SK-N-SH treated with all-trans-retinoic acid at 6 μM for 48 hours (cell line): ENCODE results near the gene ARHGAP21.

Source experiments
- ATAC-seq: fragments of 200-7000 bp; cut with Tn5 transposase; 3 replicates; pipeline ENCODE4 v1.9.1; 2020; ENCODE audit warnings: mild to moderate bottlenecking, moderate library complexity
- ARNTL ChIP-seq: fragments of 450-650 bp; formaldehyde crosslinking; IDR thresholded peaks from 2 replicates; pipeline ENCODE4 v1.5.0; 2020; ENCODE audit warnings: low read depth, mild to moderate bottlenecking, moderate library complexity, borderline replicate concordance
- BACH2 ChIP-seq: fragments of 250-450 bp; sonication (Bioruptor Pico); IDR thresholded peaks from 2 replicates; pipeline ENCODE4 v1.9.0; 2021; ENCODE audit warnings: mild to moderate bottlenecking, borderline replicate concordance
- CSDC2 ChIP-seq: fragments of 250-450 bp; sonication (Bioruptor Pico); IDR thresholded peaks from 2 replicates; pipeline ENCODE4 v1.5.0; 2020; ENCODE audit warnings: mild to moderate bottlenecking, moderate library complexity
- CSRNP3 ChIP-seq: fragments of 250-450 bp; sonication (Bioruptor Pico); IDR thresholded peaks from 2 replicates; pipeline ENCODE4 v1.5.1; 2021; ENCODE audit warnings: mild to moderate bottlenecking, moderate library complexity
- ESRRG ChIP-seq: fragments of 250-450 bp; sonication (Bioruptor Pico); IDR thresholded peaks from 2 replicates; pipeline ENCODE4 v1.6.1; 2021; ENCODE audit warnings: mild to moderate bottlenecking
- GLIS3 ChIP-seq: fragments of 250-450 bp; sonication (Bioruptor Pico); IDR thresholded peaks from 2 replicates; pipeline ENCODE4 v1.5.0; 2020; ENCODE audit warnings: mild to moderate bottlenecking, moderate library complexity
- ISL1 ChIP-seq: fragments of 250-450 bp; sonication (Bioruptor Pico); IDR thresholded peaks from 2 replicates; pipeline ENCODE4 v2.1.2; 2022; ENCODE audit warnings: mild to moderate bottlenecking, moderate library complexity
- POU6F1 ChIP-seq: fragments of 250-450 bp; sonication (Bioruptor Pico); IDR thresholded peaks from 2 replicates; pipeline ENCODE4 v1.8.0; 2021; ENCODE audit warnings: low read depth, mild to moderate bottlenecking, moderate library complexity, borderline replicate concordance
- PPARA ChIP-seq: fragments of 250-450 bp; sonication (Bioruptor Pico); IDR thresholded peaks from 2 replicates; pipeline ENCODE4 v1.5.0; 2020; ENCODE audit warnings: mild to moderate bottlenecking, borderline replicate concordance
- RARB ChIP-seq: fragments of 250-450 bp; sonication (Bioruptor Pico); IDR thresholded peaks from 2 replicates; pipeline ENCODE4 v1.8.0; 2021; ENCODE audit warnings: mild to moderate bottlenecking, moderate library complexity
- SNAI2 ChIP-seq: fragments of 250-450 bp; sonication (Bioruptor Pico); IDR thresholded peaks from 2 replicates; pipeline ENCODE4 v1.5.0; 2020; ENCODE audit warnings: mild to moderate bottlenecking, moderate library complexity
- TCF4 ChIP-seq: fragments of 250-450 bp; sonication (Bioruptor Pico); IDR thresholded peaks from 2 replicates; pipeline ENCODE4 v1.8.0; 2021; ENCODE audit warnings: mild to moderate bottlenecking, moderate library complexity, borderline replicate concordance
- TOX ChIP-seq: fragments of 250-450 bp; sonication (Bioruptor Pico); IDR thresholded peaks from 2 replicates; pipeline ENCODE4 v1.8.0; 2021; ENCODE audit warnings: mild to moderate bottlenecking, moderate library complexity, borderline replicate concordance
- TSHZ2 ChIP-seq: fragments of 250-450 bp; sonication (Bioruptor Pico); IDR thresholded peaks from 2 replicates; pipeline ENCODE4 v1.5.0; 2020; ENCODE audit warnings: mild to moderate bottlenecking, moderate library complexity
- ZC3H10 ChIP-seq: fragments of 250-450 bp; sonication (Bioruptor Pico); IDR thresholded peaks from 2 replicates; pipeline ENCODE4 v1.5.1; 2021; ENCODE audit warnings: mild to moderate bottlenecking, moderate library complexity
- ZFP3 ChIP-seq: fragments of 250-450 bp; sonication (Bioruptor Pico); IDR thresholded peaks from 2 replicates; pipeline ENCODE4 v1.5.0; 2020; ENCODE audit warnings: mild to moderate bottlenecking, moderate library complexity
- ZFP30 ChIP-seq: fragments of 450-650 bp; formaldehyde crosslinking; IDR thresholded peaks from 2 replicates; pipeline ENCODE4 v1.5.0; 2022; ENCODE audit warnings: mild to moderate bottlenecking, moderate library complexity
- ZNF565 ChIP-seq: fragments of 450-650 bp; formaldehyde crosslinking; conservative IDR thresholded peaks from 2 replicates; pipeline ENCODE4 v1.5.0; 2020; ENCODE audit warnings: low read depth, mild to moderate bottlenecking, moderate library complexity
- ZNF70 ChIP-seq: fragments of 450-650 bp; formaldehyde crosslinking; IDR thresholded peaks from 2 replicates; pipeline ENCODE4 v1.5.0; 2020; ENCODE audit warnings: mild to moderate bottlenecking, moderate library complexity
- ZNF8 ChIP-seq: fragments of 450-650 bp; formaldehyde crosslinking; IDR thresholded peaks from 2 replicates; pipeline ENCODE4 v1.5.0; 2020; ENCODE audit warnings: mild to moderate bottlenecking, moderate library complexity
- TF ChIP-seq, protein P1 (sequence below): fragments of 250-450 bp; sonication (Bioruptor Pico); IDR thresholded peaks from 2 replicates; pipeline ENCODE4 v1.5.1; 2020; ENCODE audit warnings: low read depth, mild to moderate bottlenecking, moderate library complexity

The ARHGAP21 gene

GRCh38 chr10:24678757-24679156 is 44.9 kb downstream of the ARHGAP21 start:
- no peak for ATAC-seq
- TF ChIP-seq ZC3H10 (CRISPR knock-in tag) (no peak), BACH2 (no peak), SNAI2 (CRISPR knock-in tag) (no peak), ZNF8 (peak; percentile 99), TSHZ2 (CRISPR knock-in tag) (no peak), ZNF565 (no peak)

DNA sequence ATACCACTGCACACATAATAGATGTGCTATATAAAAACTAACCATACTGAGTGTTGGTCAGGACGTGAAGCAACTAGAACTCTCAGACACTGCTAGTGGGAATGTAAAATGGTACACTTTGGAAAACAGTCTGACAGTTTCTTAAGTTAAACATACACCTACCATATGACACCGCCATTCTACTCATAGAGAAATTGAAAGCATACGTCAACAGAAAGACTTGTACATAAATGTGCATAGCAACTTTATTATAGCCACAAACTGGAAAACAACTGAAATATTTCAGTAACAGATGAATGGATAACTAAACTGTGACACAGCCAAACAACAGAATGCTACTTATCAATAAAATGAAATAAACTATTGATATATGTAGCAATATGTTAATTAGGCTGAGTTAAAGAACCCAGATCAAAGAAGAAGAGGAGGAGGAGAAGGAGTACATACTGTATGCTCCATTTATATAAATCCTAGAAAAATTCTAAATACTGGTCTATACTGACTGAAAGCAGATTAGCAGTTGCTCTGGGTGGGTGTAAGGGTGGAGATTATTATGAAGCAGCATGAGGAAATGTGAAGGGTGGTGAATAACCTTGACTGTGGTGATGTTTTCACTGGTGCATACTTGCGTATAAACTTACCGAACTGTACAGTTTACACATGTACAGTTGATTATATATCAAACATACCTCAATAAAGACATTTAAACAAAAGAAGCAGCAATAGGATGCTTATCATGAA is 48.6 kb downstream of the ARHGAP21 start:
- TF ChIP-seq ISL1 (CRISPR knock-in tag): no peak
- no peak for TF ChIP-seq ZFP3
- TF ChIP-seq CSRNP3 (CRISPR knock-in tag): no peak
- no peak for TF ChIP-seq RARB (CRISPR knock-in tag)
- no peak for TF ChIP-seq ZFP30 (CRISPR knock-in tag)
- no peak for TF ChIP-seq TOX (CRISPR knock-in tag)
- TF ChIP-seq BACH2: no peak
- no peak for TF ChIP-seq TSHZ2 (CRISPR knock-in tag)
- TF ChIP-seq GLIS3 (CRISPR knock-in tag): no peak
- TF ChIP-seq SNAI2 (CRISPR knock-in tag): no peak
- TF ChIP-seq ZNF8: no peak
- TF ChIP-seq PPARA: no peak
- ATAC-seq: no peak

- TF ChIP-seq ZNF8 (no peak), ARNTL (CRISPR knock-in tag) (no peak), ZNF565 (no peak), BACH2 (no peak), PPARA (no peak), TCF4 (no peak), ZC3H10 (CRISPR knock-in tag) (no peak), ZFP3 (no peak), ISL1 (CRISPR knock-in tag) (no peak), ZNF70 (no peak), ESRRG (CRISPR knock-in tag) (no peak)
- TF ChIP-seq, protein P1, sequence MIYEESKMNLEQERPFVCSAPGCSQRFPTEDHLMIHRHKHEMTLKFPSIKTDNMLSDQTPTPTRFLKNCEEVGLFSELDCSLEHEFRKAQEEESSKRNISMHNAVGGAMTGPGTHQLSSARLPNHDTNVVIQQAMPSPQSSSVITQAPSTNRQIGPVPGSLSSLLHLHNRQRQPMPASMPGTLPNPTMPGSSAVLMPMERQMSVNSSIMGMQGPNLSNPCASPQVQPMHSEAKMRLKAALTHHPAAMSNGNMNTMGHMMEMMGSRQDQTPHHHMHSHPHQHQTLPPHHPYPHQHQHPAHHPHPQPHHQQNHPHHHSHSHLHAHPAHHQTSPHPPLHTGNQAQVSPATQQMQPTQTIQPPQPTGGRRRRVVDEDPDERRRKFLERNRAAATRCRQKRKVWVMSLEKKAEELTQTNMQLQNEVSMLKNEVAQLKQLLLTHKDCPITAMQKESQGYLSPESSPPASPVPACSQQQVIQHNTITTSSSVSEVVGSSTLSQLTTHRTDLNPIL (CRISPR knock-in tag): no peak
- ATAC-seq: no peak
These were observed 52.6 kb downstream of the ARHGAP21 start for GRCh38 chr10:24670964-24671670.

GRCh38 chr10:24669285-24669852 is 54.3 kb downstream of the ARHGAP21 start:
- ATAC-seq: no peak
- no peak for TF ChIP-seq CSDC2 (CRISPR knock-in tag)
- TF ChIP-seq TOX (CRISPR knock-in tag): no peak
- no peak for TF ChIP-seq BACH2
- TF ChIP-seq PPARA: no peak
- TF ChIP-seq POU6F1 (CRISPR knock-in tag): no peak
- TF ChIP-seq ZNF70: no peak
- TF ChIP-seq RARB (CRISPR knock-in tag): no peak
- TF ChIP-seq CSRNP3 (CRISPR knock-in tag): no peak
- TF ChIP-seq TCF4: no peak
